Smooth muscle cell (in vitro differentiated cells): Measurements from ENCODE around the gene ACTMAP. TPM values are rescaled to one million over a fixed set of nuclear protein-coding genes. Genes with fewer than 3 reads are reported as not detected.

Source experiments
- DNase-seq: peaks from one replicate; lab custom pipeline; 2025; ENCODE audit not compliant: unreplicated experiment; lab: John Stamatoyannopoulos, UW
- H2AFZ ChIP-seq: fragments of 200-600 bp; sonication (generic); 2 replicates; pipeline ENCODE4 v1.6.0; 2016; ENCODE audit warnings: antibody characterized with exemption, low read depth, mild to moderate bottlenecking
- H3F3A ChIP-seq: fragments of 200-600 bp; sonication (generic); 2 replicates; pipeline ENCODE4 v1.6.0; 2017; ENCODE audit warnings: antibody characterized with exemption, low read depth
- H3K27ac ChIP-seq: fragments of 200-600 bp; sonication (generic); 2 replicates; pipeline ENCODE4 v1.5.1; 2016; ENCODE audit warnings: low read depth, mild to moderate bottlenecking
- H3K27me3 ChIP-seq: fragments of 200-600 bp; sonication (generic); 2 replicates; pipeline ENCODE4 v1.6.1; 2016; ENCODE audit warnings: low read depth, mild to moderate bottlenecking
- H3K36me3 ChIP-seq: fragments of 200-600 bp; sonication (generic); 2 replicates; pipeline ENCODE4 v1.5.1; 2016; ENCODE audit warnings: low read depth
- H3K4me1 ChIP-seq: fragments of 200-600 bp; sonication (generic); 2 replicates; pipeline ENCODE4 v1.5.1; 2016; ENCODE audit warnings: low read depth
- H3K4me2 ChIP-seq: fragments of 200-600 bp; sonication (generic); 2 replicates; pipeline ENCODE4 v1.6.0; 2016; ENCODE audit warnings: mild to moderate bottlenecking
- H3K4me3 ChIP-seq: fragments of 200-600 bp; sonication (generic); 2 replicates; pipeline ENCODE4 v1.5.1; 2016; ENCODE audit warnings: mild to moderate bottlenecking
- H3K79me2 ChIP-seq: fragments of 200-600 bp; sonication (generic); 2 replicates; pipeline ENCODE4 v1.6.0; 2016; ENCODE audit warnings: low read depth, mild to moderate bottlenecking
- H3K9ac ChIP-seq: fragments of 200-600 bp; sonication (generic); 2 replicates; pipeline ENCODE4 v1.6.0; 2016; ENCODE audit warnings: low read depth
- H3K9me3 ChIP-seq: fragments of 200-600 bp; sonication (generic); replicated peaks from 2 replicates; pipeline ENCODE4 v1.5.1; 2016; ENCODE audit warnings: low read depth
- H4K20me1 ChIP-seq: fragments of 200-600 bp; sonication (generic); 2 replicates; pipeline ENCODE4 v1.6.0; 2016; ENCODE audit warnings: low read depth
- CTCF ChIP-seq: fragments of 200-600 bp; sonication (generic); IDR thresholded peaks from 2 replicates; pipeline ENCODE4 v1.5.1; 2017; ENCODE audit warnings: borderline replicate concordance, mild to moderate bottlenecking, antibody characterized with exemption; ENCODE audit not compliant: insufficient read depth, poor library complexity, severe bottlenecking
- WGBS: methylation state at CpG from one replicate; pipeline ENCODE4 v1.1.7; 2016; ENCODE audit warnings: low lambda C conversion rate; 5-methylcytosine and 5-hydroxymethylcytosine counted together
- polyA plus RNA-seq: library from polyadenylated mRNA; unstranded; fragments of >200 nt; fragmentation: Nextera tagmentation; extraction: Ambion mirVana; gene quantifications from 2 replicates; pipeline ENCODE4 v1.2.1, GENCODE V29; 2016
- total RNA-seq: library from RNA; depleted of rRNA; stranded (reverse); fragments of >200 nt; gene quantifications from 2 replicates; pipeline ENCODE4 v1.2.3, GENCODE V29; 2014

Gene ACTMAP
- total and polyA plus RNA-seq, 2 experiments from 2014 or later: 2.9 to 8.6 TPM

GRCh38 chr19:40739871-40740703 is 10.2 kb downstream of the ACTMAP start:
- no peaks in the 10 kb centered on the region for H3K79me2 ChIP-seq
- no peak overlapping the region for H2AFZ ChIP-seq
- H3K27me3 ChIP-seq: no peaks in the 10 kb centered on the region
- H3K9me3 ChIP-seq: no peaks in the 10 kb centered on the region
- H3K4me1 ChIP-seq: no peaks in the 10 kb centered on the region
- H3K9ac ChIP-seq: no peak overlapping the region
- H3K27ac ChIP-seq: no peak overlapping the region
- no peak for TF ChIP-seq CTCF
- H4K20me1 ChIP-seq: no peaks in the 10 kb centered on the region
- peaks cover 4% of the 10 kb centered on the region for H3K36me3 ChIP-seq
- WGBS: 91% methylated on average over 16 of the region's 16 CpGs
- peaks cover under 1% of the 10 kb centered on the region for H3F3A ChIP-seq
- no peak overlapping the region for H3K4me3 ChIP-seq
- H3K4me2 ChIP-seq: no peak overlapping the region
- DNase-seq: no peak

GRCh38 chr19:40739030-40739839 is 11.0 kb downstream of the ACTMAP start:
- DNase-seq: no peak
- Histone ChIP-seq H2AFZ (no peak overlapping the region), H3K27ac (no peak overlapping the region), H3K9me3 (no peaks in the 10 kb centered on the region), H3F3A (no peaks in the 10 kb centered on the region), H3K79me2 (no peaks in the 10 kb centered on the region), H3K9ac (no peak overlapping the region), H3K4me3 (no peak overlapping the region), H3K36me3 (peaks cover 4% of the 10 kb centered on the region), H3K27me3 (no peaks in the 10 kb centered on the region), H4K20me1 (no peaks in the 10 kb centered on the region), H3K4me1 (no peaks in the 10 kb centered on the region), H3K4me2 (no peak overlapping the region)
- WGBS: 93% methylated on average over 22 of the region's 22 CpGs
- TF ChIP-seq CTCF: no peak

- Histone ChIP-seq H3K9me3 (no peaks in the 10 kb centered on the region), H4K20me1 (peaks cover 13% of the 10 kb centered on the region), H3K4me3 (no peak overlapping the region), H2AFZ (no peak overlapping the region), H3K4me2 (no peak overlapping the region), H3K27me3 (no peaks in the 10 kb centered on the region), H3K27ac (no peak overlapping the region), H3K36me3 (peaks cover 4% of the 10 kb centered on the region), H3K79me2 (no peaks in the 10 kb centered on the region), H3F3A (no peaks in the 10 kb centered on the region), H3K4me1 (no peaks in the 10 kb centered on the region), H3K9ac (no peak overlapping the region)
- WGBS: 94% methylated on average over 9 of the region's 9 CpGs
- no peak for DNase-seq
- no peak for TF ChIP-seq CTCF
These were observed 13.1 kb downstream of the ACTMAP start for GRCh38 chr19:40737102-40737644.
